ENCODE results near the gene MTM1.

The MTM1 gene

DNA sequence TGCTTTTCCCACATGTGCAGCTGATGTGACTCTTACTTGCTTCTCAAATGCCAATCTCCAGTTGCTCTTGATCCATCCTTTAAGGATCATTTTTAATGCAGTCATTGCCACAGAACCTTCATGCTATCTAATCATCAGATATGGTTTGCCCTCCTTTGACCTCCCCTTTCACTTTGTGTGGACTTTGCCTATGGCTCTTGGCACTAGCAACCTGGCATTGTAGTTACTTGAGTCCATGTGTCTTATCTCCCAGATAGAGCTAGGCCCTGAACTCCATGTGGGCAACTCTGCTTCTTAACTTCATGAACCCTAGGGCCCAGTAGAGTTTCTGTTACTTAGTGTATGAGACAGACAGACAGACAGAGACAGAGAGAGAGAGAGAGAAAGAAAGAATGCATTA, 41.6 kb downstream of the MTM1 start:
- no peak for DNase-seq

DNA sequence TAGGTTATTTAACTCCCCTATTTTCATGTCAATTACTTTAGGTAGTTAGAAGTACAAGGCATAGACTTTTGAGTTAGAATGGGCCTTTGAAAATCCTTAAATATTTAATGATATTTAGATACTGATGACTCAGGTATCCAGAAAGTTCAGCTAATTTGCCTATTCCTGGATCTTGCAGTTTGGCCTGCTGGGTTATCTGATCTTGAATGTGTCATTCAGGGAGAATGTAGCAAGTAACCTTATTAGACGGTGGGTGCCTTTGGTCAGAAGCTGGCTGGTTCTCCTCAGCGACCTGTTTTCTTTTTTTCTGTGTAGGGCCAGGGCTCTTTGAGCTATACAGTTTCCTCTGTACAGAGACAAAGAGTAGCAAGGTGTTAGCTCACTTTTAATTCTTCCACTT, 42.0 kb downstream of the MTM1 start:
- no peak for DNase-seq

DNA sequence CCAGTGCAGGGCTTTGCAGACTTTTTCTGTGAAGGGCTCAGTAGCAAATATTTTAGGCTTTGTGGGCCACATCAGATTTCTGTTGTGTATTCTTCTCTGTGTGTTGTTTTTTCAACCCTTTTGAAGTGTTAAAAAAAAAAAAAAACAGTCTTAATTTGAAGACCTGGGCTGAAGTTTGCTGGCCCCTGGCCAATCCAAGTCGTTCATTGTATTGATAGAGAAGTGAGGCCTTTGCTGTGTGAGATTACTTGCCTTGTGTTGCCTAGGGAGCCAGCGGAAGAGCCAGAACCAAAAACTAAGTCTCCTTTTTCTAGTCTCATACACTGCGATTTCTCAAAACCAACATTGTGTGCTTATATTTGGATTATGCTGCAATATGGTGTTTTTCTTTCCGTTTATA, 46.9 kb downstream of the MTM1 start:
- no peak for DNase-seq

DNA sequence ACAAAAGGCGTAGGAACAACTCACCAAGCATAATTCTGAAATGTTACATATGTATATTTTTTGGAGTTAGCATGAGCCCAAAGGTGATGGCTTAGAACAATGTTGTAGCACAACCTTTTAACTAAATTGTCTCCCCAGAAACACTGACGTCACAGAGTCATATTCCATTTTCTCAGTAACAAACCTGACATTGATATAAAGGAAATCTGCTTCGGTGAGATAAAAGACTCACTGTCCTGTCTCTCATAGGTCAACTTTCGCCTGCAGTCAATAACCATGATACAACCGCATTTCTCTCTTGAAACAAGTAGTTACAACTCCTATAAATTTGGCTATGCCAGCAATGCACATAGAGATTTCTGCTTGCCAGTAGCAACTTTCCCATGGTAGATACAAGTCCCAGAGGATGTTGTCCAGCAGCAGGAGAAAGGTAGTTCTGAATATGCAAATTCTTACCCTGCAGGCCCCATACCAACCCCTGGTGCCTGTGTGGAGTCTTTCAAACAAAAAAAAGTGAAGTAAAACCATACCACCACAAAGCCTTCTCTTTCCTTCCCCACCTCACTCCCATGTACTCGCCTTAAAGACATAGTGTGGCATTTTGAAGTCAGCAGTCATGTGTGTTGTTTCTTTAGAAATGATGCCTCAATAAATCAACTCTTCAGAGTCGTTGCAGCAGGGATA, 47.9 kb downstream of the MTM1 start:
- DNase-seq: no peak

DNA sequence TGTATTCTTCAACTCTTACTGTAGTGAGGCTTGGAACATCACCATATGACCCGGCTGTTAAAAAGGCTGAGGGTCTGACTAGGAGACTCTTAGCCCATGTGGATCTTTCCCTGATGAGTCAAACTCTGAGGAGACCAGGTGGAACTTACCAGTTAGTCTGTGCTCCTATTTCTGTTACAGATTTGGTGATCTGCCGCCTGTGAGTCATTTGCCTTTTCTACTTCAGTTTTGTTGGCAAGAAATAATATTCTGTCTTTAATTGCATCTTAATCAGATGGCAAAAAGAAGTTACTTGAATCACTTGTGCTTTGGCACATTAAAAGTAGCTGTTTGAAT, 48.4 kb downstream of the MTM1 start:
- no peak for DNase-seq

DNA sequence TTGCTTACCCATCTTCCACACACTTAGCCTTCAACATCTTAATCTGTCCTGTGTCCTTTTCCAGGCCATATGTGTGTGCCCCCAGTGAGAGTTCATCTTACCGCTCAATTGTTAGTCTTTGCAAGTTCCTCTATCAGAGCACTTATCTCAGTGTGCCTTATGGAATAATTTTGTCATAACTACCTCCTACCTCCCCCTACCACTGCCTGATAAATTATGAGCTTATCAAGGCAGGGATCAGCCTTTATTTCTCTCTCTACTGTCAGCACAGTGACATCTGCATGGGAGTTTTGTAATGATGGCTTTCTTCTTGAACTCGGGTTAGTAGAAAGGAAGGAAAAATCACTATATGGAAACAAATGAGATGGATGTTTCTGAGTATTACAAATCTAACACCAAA, 53.2 kb downstream of the MTM1 start:
- DNase-seq: no peak

DNA sequence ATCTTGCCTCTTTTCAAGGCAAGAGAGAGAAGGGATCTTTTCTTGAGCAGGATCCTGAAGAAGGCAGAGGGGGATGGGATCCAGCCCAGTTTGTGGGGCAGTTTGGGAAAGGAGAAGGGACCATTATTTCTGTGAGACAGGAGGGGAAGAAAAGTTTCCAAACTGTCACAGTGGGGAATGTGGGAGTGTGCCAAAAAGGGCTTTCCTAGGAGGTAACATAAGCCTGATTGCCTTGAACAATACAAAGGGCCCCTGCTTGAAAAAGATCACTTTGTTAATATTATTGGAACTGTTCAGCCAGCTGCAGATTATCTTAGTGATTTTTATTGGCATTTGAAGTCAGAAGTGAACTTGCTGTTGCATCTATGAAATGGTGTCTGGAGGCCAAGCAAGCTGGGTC, 55.2 kb downstream of the MTM1 start:
- DNase-seq: no peak

DNA sequence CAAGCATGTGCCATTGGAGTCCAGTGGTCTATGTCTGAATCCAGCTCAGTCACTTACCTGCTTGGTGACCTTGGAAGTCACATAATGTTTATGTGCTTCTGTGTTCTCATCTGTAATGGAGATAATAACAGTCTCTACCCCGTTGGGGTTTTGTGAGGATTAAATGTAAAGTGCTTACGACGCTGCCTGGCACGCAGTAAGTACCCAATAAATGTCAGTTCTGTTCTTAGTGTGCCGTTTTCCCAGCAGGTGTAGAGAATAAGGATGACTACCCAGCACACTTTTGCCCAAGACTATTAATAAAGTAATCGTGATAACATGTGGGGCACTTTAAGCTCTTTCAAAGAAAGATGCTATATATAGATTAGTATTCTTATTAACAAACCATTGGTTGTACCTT, 56.7 kb downstream of the MTM1 start:
- no peak for DNase-seq

DNA sequence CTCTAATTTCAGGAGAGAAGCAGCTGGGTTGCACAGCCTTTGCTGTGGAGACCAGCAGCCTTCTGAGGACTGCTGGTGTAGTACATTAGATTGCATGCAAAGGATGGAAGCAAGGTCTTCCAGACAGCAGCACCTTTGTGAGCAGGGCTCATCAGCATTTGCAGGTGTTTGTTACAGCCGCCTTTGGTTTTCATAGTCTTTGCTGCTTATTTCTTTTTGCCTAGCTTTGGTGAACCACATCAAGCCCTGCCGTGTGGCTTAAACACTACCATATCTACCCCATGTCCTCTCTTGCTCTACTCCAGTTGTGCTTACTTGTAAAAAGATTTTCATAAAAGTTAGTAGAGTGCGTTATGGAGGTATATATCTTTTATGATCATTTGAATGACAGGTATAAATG, 57.5 kb downstream of the MTM1 start:
- DNase-seq: no peak

DNA sequence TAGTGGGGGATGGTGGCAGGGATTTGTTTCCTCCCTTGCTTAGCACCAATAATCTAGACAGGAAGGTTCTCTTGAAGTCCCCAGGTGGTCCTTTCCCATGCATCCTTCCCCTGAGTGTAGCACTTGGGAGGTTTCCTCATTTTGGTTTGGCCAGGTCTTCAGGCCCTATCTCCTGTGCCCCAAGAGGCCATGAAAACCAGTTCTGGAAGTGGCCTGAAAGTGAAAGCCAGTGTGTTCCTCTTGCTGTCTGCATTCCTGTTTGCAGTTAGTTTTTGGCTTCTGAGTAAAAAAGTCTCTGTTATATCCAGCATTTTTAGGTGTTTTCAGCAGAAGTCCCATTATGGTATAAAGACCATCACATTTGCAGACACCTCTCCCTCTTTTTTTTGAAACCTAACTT, 59.5 kb downstream of the MTM1 start:
- no peak for DNase-seq

DNA sequence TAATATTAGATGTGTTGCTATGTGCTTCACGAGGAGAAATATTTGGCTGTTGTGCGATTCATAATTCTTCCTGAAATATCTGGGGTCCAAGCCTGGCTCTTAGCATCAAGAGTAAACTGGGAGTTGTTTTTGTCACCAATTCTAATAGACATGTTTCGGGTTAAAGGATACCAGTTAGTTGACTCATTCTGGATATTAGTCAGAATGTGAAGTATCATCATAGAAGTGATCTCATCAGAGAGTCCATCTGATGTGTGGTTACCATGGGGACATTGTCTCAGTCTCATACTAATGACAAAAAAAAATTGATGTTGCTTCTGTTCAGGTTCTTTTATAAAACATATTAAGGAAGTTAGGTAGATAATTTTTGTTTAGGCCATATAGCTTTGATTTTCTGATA, 67.5 kb downstream of the MTM1 start:
- no peak for DNase-seq

DNA sequence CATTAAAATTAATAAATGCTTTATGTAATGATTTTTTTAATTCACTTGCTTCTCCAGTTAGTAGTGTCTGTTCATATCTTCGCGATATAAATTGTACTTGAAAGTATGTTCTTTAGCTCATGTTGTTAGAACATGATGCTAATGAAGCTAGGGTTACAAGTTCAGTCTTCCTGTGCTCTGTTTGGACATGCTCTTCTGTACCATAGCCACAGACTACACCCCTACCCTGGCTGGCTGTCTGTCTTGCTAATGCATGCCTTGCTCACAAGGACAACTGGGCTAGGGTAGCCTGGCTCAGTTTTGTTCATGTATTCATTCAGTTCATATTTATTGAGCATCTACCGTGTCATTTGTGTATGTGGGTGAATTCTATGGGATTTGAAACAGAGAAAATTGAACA, 74.0 kb downstream of the MTM1 start:
- DNase-seq: no peak

DNA sequence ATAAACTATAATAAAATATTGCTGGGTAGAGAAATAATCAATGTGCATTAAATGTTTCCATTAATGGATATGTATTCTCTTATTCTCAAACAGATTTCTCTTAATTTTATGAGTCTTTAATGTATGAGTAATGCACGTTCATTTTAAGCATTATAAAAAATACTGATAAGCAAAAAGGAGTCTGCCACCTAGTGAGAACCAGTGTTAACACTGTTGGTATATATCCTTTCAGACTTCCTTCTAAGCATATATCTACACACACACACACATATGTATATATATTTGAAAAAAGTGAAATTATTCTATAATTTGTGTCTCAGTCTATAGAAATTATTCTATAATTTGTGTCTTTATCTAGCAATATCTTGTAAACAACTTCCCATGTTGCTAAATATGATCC, 74.8 kb downstream of the MTM1 start:
- DNase-seq: no peak

DNA sequence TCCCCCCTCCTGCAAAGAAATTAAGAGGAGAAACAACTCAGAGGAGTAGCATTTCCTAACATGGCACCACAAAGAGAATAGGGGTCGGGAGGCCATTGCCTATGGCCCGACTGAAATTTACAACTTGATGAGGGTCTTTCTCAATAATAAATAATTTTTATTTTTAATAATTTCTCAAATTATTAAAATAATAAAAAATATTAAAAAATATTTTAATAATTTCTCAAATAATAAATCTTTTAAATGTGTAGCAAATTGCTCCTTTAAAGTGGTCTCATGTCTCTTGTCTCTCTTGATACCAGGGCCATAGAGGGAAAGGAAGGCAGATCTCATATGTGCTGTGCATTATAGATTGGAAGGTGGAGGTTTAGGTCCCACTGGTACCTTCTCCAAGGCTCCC, 75.5 kb downstream of the MTM1 start:
- DNase-seq: no peak

DNA sequence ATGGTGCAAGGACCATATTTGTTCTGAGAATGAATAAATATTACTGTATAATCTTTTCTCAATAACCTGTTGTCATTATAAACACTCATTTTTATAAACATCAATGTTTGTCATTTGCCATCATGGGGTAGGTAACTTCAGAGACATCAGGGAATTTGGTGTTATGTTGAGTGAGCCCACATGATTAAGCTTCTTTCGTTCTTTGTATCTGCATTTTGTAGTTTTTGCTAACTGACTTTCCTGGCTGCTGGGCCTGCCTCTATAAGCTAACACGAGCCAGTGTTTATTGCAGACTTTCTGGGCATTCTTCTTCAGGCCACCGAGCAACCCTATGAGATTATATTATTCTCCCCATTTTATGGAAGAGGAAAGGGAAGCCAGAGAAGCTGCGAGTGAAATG, 76.0 kb downstream of the MTM1 start:
- no peak for DNase-seq

DNA sequence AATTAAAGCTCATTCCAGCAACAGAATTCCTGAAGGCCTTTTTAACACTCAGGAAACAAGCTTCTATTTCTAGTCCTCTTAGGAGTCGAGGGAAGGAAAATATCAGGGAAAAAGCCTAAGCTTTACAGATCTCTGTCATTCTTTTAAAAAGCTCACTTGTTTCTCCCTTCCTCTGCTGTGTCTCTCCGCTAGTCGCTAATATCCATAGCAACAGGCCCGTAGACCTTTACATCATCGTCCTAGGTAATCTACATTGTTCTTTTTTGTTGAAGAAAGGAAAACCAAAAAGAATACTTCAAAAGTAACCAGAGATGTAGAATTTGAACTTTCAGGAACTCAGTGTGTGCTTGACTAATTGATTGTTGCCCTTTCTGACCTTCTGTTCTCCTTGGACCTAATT, 78.9 kb downstream of the MTM1 start:
- DNase-seq: no peak

DNA sequence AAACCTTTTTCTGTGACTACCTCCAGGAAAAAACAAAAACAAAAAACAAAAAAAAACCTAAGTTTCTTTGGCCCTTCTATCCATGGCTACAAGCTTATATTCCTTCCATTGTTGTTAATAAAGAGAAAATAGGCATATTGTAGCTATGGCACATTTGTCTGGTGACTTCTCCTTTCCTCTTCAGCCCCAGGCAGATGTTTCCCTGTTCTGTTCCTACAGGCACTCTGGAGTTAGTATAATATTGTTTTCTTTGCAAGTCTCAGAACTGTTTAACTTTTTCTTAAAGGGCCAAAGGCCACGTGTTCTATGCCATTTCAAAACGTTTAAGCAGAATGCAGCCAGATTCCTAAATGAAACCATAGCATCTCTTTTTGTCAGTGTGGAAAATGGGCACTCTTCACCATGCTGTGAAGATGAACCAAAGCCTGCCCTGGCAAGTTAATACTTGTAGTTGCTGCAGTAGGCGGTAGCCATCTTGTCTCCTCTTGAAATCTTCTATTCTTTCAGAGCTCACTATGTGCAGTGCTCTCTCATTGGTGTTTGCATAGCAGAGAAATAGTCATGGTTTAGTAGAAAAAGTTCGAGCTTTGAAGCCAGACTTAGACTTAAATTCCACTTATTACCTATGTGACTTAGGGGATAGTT, 80.0 kb downstream of the MTM1 start:
- no peak for DNase-seq

DNA sequence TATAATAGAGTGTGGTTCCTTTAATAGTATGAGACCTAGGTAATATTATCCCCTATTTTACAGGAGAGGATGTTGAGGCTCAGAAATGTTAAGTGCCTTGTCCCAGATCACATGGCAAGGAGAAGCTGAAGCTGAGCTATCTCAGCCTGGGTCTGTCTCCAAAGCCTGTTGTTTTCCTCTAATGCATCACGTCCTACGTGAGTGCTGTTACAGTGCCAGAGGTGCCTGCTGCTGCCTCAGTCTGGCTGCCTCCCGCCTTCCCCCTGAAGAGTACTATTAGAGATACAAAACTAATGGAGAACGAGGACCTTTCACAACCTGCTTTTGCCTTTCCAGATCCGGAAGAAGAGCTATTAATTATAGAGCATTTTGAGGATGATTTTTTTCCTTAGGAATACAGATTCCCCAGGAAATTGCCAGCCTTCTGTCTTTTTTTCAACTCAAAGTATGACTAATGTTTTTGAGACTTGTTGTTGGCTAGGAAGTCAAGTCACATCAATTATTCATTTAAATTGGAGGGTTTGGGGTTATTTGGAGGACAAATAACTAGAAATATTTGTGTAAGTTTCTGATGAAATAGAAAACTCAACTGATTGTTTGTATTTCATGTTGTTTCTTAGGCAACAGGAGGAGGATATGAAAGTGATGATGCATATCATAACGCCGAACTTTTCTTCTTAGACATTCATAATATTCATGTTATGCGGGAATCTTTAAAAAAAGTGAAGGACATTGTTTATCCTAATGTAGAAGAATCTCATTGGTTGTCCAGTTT, 80.9 kb downstream of the MTM1 start:
- no peak for DNase-seq

DNA sequence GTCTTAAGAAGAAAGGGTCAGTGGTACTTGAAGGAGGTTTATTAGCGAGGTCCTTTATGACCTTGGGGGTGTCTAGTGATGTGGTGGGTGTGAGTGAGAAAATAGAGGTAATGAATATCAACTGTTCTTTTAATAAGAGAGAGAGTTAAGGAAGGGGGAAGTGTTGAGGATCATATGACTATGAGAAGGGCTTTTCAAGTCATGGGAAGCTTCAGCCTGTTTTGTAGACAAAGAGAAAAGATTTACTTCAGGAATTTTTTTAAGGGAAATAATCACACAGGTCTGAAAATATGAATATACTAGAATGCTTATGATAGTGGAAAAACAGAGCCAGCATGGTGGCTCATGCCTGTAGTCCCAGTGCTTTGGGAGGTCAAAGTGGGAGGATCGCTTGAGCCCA, 83.5 kb downstream of the MTM1 start:
- DNase-seq: no peak

DNA sequence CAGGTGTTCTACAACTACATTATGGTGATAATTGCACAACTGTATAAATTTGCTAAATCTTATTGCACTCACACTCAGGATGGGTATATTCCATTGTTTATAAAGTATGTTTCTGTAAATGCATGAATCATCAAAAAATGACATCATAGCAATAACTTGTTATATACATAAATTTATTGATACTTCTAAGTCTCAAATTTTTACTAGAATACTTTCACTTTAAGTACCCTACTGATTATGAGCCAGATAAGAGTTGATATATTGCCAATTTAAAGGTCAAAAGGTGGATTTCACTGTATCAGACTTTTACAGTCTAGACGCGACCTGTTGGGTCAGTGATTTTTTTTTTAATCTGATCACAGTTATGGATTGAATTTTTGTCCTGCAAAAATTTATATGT, 87.4 kb downstream of the MTM1 start:
- DNase-seq: no peak

DNA sequence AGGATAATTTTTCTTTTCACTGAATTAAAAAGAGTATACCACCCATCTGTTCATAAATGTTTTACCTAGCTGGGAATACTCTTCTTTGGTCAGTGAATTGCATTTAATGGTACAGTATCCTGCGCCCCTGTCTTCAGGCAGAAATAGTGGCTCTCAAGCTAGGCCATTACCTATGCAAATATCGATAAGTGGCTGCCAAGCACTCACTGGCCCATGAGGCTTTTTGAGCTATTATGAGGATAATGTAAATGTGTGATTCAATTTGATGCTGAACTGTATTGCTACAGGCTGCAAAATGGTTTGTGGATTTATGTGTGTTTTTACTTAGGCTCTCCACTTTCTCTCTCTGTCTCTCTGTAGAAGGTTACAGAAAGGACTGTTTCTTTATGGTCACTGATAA, 94.7 kb downstream of the MTM1 start:
- DNase-seq: no peak

DNA sequence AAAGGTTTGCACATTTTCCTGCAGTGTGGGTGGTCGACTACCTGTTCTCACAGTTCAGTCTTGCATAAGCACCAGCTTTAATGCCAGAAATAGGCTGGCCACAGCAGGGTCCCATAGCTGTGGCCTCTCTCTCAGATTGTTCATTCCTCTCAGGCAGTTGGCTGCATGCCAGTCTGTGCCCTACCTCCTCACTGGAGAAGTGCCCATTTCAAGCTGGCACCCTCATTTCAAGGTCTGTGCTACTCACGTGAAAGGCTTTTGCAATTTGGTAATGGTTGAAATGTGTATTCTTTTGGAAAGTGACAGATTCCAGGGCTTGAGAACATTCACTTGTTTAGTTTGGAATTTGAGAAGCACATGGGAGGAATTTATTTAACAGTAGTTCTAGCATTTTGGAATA, 95.9 kb downstream of the MTM1 start:
- no peak for DNase-seq

DNA sequence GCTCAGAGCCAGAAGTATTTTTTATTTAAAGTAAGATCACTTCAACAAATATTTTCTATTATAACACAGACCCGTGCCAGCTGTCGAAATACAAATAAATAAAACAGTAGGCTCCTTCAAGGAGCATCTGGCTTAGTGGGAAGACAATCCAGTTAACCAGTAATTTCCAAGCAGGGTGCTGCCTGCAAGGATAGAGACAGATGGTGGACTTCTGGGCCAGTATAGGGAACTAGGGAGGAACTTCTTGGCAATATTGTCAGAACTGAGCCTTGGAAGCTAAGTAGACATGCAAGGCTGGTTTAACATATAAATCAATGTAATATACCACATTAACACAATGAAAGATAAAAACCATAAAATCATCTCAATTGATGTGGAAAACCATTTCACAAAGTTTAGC, 107.8 kb downstream of the MTM1 start:
- DNase-seq: no peak

DNA sequence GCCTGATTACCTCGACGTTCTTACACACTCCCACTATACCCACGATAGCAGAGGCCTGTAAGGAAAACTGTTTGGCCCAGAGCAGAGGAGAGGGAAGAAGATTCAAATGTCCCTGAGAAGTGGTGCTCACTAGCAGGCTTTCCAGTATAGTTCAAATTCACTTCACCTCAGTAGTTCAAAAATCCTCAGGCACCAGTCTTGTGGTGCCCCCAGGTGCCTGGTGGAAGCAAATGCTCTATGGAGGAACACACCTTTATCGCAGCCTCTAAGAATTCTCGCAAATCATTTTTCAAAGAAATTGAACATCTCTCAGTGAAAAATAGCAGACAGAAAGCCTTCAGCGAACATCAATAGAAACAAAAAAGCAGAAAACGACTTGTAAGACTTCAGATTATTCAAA, 112.6 kb downstream of the MTM1 start:
- no peak for DNase-seq

DNA sequence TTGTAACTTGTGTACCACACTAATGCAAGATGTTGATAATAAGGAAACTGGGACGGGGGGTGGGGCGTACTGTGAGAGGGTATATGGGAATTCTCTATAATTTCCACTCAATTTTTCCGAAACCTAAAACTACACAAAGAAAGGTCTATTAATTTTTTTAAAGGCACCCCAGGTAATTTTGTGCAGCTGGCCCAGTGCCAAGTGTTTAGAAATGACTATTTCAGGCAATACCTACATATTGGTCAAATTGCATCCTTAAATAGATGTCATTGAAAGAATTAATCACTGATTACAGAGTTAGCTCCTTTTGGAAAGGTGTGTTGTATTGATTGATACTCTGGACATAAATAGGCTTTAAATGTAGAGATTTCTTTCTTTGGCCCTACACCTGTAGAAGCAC, 114.7 kb downstream of the MTM1 start:
- no peak for DNase-seq

Data from activated CD4-positive, CD25-positive, alpha-beta regulatory T cell treated with anti-CD3 and anti-CD28 coated beads, Interleukin-2, amount 50 U/mL, for 72 hours (primary cell).